ENCODE data around the gene CD81.

The CD81 gene

GRCh38 chr11:2422461-2423156, 45.5 kb downstream of the CD81 start:
- DNase-seq: no peak

- no peak for DNase-seq
Observed at GRCh38 chr11:2423157-2424025, 46.3 kb downstream of the CD81 start.

GRCh38 chr11:2424811-2425495, 47.8 kb downstream of the CD81 start:
- DNase-seq: no peak

GRCh38 chr11:2425506-2425905, 48.4 kb downstream of the CD81 start:
- no peak for DNase-seq

- DNase-seq: no peak
Observed at GRCh38 chr11:2426221-2426620, 49.1 kb downstream of the CD81 start.

GRCh38 chr11:2426826-2427521, 49.9 kb downstream of the CD81 start:
- no peak for DNase-seq

DNA sequence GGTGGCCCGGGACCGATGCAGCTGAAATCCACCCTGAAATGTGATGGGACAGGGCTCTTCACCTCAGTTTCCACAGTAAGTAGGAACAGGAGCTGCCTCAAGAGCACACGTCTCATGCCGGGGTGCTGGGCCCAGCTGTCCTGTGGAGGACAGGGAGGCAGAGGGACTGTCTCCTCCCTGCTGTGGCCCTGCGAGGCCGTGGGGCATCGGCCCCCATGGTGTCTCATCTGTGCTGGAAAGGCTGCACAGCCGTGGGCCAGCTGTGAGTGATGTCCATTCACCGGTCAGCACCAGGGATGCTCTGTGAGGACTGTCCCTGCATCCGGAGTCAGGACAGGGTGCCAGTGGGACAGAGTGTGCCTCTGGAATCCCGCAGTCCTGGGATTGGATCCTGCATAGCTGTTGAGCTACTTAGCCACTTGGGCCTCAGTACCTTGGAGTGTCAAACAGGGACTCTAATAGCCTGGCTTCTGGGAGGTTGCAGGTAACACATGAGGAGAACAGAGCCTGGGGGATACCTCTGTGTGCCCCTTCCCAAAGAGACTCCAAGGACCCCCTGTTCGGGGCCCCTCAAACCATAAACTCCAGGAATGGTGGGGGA, 50.7 kb downstream of the CD81 start:
- DNase-seq: no peak

DNA sequence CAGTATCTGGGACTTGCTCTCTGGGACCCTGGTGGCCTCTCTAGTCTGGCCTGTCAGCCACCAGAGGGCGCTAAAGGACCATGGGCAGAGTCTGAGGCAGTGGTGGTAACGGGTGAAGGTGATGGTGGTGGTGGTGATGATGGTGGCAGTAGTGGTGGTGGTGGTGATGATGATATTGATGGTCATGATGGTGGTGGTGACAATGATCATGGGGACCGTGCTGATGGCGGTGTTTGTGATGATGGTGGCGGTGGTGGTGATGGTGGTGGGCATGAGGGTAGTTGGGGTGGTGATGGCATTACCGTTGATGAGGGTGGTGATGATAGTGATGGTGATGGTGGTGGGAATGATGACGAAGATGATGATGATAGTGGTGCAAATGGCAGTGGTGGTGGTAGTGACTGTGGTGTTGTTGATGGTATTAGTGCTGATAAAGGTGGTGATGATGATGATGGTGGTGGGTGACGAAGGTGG, 51.2 kb downstream of the CD81 start:
- peak in 1 of 2 donors; percentile 55 for DNase-seq

- DNase-seq: no peak
Observed at GRCh38 chr11:2431395-2431794, 54.3 kb downstream of the CD81 start.

DNA sequence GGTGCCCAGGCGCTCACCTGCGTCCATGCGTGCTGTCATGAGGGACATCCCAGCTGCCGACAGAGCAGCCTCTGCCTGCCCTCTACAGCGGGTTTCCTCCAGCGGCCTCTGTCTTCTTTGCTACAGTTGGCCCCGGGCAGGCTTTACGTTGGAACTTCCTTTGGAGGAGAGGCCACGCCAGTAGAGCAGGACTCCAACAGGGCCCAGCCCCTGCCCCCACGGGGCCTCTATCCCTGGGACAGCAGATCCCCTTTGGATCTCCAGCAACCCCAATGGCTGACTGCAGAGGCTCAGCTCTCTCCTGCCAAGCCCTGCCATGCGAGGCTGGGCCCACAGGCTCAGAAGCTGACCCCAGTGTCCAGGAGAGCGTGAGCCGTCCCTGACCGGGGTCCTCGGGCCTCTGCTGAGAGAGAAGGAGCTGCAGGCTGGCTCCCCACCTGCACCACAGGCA, 55.1 kb downstream of the CD81 start:
- DNase-seq: no peak

DNA sequence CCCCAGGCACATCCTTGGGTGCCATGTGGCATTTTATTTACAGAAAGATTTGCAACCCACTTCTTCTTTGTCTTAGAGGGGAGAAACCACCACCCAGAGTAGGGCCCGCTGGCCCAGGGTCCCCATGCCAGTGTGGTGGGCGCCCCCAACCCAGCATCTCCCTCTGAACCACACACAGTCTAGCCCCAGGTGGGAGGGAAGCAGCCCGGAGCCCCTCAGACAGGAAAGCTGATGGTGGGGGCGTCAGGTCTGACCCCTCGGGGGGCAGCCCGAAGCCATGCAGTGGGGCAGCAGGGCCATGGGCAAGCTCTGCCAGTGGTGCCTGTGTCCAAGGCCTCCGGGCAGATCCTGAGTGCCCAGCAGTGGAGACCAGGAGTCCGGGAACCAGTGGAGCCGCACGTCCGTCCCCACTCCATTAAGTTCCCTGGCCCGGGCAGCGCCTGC, 55.5 kb downstream of the CD81 start:
- no peak for DNase-seq

GRCh38 chr11:2433106-2433925, 56.2 kb downstream of the CD81 start:
- no peak for DNase-seq

- DNase-seq: no peak
Observed at GRCh38 chr11:2434008-2434407, 56.9 kb downstream of the CD81 start.

DNA sequence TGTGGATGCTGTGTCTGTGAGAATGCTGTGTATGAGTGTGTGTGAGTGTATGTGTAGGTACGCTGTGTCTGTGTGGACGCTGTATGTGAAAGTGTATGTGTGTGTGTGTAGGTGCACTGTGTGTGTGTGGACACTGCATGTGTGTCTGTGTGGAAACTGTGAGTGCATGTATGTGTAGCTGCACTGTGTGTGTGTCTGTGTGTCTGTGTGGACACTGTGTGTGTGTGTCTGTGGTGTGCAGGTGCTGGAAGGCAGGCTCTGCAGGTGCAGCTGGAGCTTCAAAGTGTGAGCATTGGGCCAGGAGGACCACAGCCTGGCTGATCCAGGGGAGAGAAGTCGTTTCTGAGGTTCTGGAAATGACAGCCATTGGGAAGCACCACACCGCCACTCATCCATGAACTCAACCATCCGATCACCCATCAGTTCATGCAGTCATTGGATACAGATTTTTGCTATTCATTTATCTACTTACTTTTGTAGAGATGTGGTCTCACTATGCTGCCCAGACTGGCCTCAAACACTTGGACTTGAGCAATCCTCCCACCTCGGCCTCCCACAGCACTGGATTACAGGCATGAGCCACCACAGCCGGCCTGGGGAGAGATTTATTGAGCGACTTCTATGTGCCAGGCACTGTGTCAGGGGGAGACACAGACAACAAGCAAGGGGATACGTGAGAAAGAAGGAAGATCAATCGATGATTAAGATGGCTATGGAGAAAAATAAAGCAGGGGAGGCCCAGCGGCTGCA, 57.6 kb downstream of the CD81 start:
- DNase-seq: no peak

DNA sequence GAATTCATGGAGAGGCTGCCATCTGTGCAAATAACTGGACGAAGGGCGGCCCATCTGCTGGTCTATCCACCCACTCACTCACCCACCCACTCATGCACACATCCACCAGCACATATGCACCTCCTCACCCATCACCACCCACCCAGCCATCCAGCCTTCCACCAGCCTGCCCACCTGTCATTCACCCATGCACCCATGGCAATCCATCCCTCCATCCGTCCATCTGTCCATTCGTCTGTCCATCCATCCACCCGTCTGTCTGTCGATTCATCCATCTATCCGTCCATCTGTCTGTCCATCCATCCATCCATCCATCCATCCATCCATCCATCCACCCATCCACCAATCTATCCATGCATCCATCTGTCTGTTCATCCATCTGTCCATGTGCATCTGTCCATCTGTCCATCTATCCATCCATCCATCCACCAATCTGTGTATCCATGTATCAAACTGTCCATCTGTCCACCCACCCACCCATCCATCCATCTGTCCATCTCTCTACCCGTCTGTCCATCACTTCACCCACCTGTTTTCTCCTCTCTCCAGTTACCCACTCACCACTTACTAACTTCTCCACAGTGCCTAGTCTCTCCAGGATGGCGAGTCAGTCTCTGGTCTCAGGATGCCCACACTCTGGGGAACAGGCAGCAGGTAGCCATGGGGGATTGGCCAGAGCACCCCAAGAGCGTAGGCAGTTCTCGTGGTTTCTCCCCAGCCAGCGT, 58.3 kb downstream of the CD81 start:
- DNase-seq: no peak

GRCh38 chr11:2436013-2436520, 59.0 kb downstream of the CD81 start:
- DNase-seq: no peak

DNA sequence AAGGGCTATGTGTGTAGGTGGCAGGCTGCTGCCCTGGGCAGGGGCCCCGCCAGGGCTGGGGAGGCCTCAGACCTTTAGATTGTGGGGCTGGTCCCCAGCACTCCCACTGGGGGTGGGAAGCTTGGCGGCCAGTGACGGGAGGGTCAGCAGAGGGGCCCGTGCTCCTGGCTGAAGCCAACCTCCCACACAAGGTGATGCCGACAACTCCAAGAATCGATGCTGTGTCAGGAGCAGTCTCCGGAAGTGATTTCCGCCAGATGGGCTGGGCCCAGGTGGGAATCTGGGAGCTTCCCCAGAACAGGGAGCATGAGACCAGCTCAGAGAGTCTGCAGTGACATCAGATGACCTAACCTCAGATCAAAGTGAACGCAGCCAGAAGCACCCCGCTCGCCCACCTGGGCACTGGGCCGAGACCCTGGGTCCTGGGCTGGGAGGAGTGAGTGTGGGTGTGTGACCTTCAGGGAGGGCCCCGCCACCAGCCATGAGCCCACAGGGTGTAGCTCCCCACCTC, 59.5 kb downstream of the CD81 start:
- DNase-seq: no peak

- DNase-seq: no peak
Observed at GRCh38 chr11:2437516-2437915, 60.4 kb downstream of the CD81 start.

DNA sequence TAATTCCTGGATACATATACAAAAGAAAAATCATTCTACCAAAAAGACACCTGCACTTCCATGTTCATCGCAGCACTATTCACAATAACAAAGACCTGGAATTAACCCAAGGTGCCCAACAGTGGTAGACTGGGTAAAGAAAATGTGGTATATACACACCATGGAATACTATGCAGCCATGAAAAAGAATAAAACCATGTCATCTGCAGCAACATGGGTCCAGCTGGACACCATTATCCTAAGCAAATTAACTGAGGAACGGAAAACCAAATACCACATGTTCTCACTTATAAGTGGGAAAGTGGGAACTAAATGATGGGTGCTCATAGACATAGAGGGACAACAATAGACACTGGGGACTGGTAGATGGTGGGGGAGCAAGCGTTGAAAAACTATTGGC, 62.7 kb downstream of the CD81 start:
- DNase-seq: no peak
